Spinal cord (tissue), 10 donors: Measurements from ENCODE around the gene AUH. TPM values are rescaled to one million over a fixed set of nuclear protein-coding genes. Genes with fewer than 3 reads are reported as not detected.

Experiments
- DNase-seq, 6 donors: peaks; one replicate each; pipeline versions ENCODE4 v3.0.0 to v3.0.0-alpha.2; 2013 to 2015; ENCODE audit warnings: low spot score in 6 of 6, low read depth in 4 of 6
- H3K27ac ChIP-seq: one replicate; pipeline ENCODE4 v1.5.1; 2013; ENCODE audit warnings: low read depth, low read length, control low read depth
- H3K27me3 ChIP-seq: one replicate; pipeline ENCODE4 v1.6.1; 2013; ENCODE audit warnings: low read length; ENCODE audit not compliant: control insufficient read depth, insufficient read depth
- H3K36me3 ChIP-seq: one replicate; pipeline ENCODE4 v1.6.1; 2013; ENCODE audit warnings: low read length; ENCODE audit not compliant: control insufficient read depth, insufficient read depth
- H3K4me1 ChIP-seq: one replicate; pipeline ENCODE4 v1.6.1; 2013; ENCODE audit warnings: low read length; ENCODE audit not compliant: control insufficient read depth, insufficient read depth
- H3K4me3 ChIP-seq: one replicate; pipeline ENCODE4 v1.5.1; 2013; ENCODE audit warnings: low read depth, low read length, control low read depth
- H3K9me3 ChIP-seq: one replicate; pipeline ENCODE4 v1.6.1; 2013; ENCODE audit warnings: low read length; ENCODE audit not compliant: control insufficient read depth, insufficient read depth
- WGBS: methylation state at CpG from one replicate; pipeline ENCODE4 v1.1.5; 2013; ENCODE audit warnings: missing lambda C conversion rate; ENCODE audit not compliant: insufficient coverage; 5-methylcytosine and 5-hydroxymethylcytosine counted together
- polyA plus RNA-seq, 2 donors: library from polyadenylated mRNA; unstranded; fragments of 120-200 nt; gene quantifications; one replicate each; pipeline ENCODE4 v1.2.1, GENCODE V29; 2013; ENCODE audit not compliant: insufficient read length in 2 of 2
- total RNA-seq, 2 donors: library from RNA; depleted of rRNA in 1 of 2; stranded (reverse); fragments of 120-200 nt in 1 of 2; fragments of >200 nt in 1 of 2; gene quantifications; one replicate each; pipeline versions ENCODE4 v1.2.3 to v1.2.4, GENCODE V29; 2013 to 2014
- donor health status: healthy.

Gene AUH
- total and polyA plus RNA-seq, 4 donors: 19.6 to 34.8 (median 26.5) TPM

- no peaks in the 10 kb centered on the region for H3K9me3 ChIP-seq
- H3K27ac ChIP-seq: no peak overlapping the region
- no peak overlapping the region for H3K4me3 ChIP-seq
- peak in 1 of 6 donors; percentile 18 for DNase-seq
- no CpG with 5 or more reads among the region's 12 CpGs for WGBS
- H3K27me3 ChIP-seq: no peaks in the 10 kb centered on the region
- H3K36me3 ChIP-seq: no peaks in the 10 kb centered on the region
- no peaks in the 10 kb centered on the region for H3K4me1 ChIP-seq
Observed at GRCh38 chr9:91182429-91183225, 179.1 kb downstream of the AUH start.

GRCh38 chr9:91181541-91181940, 180.2 kb downstream of the AUH start:
- H3K9me3 ChIP-seq: no peaks in the 10 kb centered on the region
- H3K27ac ChIP-seq: no peak overlapping the region
- H3K4me1 ChIP-seq: no peaks in the 10 kb centered on the region
- no peak overlapping the region for H3K4me3 ChIP-seq
- WGBS: 96% methylated on average over 3 of the region's 8 CpGs
- H3K36me3 ChIP-seq: no peaks in the 10 kb centered on the region
- DNase-seq: no peak
- no peaks in the 10 kb centered on the region for H3K27me3 ChIP-seq

DNA sequence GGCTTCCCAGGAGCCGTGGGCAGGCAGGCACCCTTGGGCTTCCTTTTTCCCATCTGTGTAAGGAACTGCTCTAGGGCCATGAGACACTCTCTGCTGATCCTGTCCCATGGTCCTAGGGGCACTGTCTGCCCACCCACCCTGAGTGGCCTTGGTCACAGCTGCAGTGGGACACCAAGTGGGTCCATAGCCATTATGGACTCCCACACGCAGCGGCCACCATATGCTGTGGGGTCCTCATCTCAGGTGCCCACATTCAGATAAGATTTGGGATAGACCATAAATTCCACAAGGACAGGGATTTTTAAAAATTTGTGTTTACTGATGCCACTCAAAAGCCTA, 180.8 kb downstream of the AUH start:
- WGBS: 60% methylated on average over 1 of the region's 3 CpGs
- Histone ChIP-seq H3K27ac (no peak overlapping the region), H3K27me3 (no peaks in the 10 kb centered on the region), H3K4me3 (no peak overlapping the region), H3K4me1 (no peaks in the 10 kb centered on the region), H3K36me3 (no peaks in the 10 kb centered on the region), H3K9me3 (no peaks in the 10 kb centered on the region)
- DNase-seq: no peak

DNA sequence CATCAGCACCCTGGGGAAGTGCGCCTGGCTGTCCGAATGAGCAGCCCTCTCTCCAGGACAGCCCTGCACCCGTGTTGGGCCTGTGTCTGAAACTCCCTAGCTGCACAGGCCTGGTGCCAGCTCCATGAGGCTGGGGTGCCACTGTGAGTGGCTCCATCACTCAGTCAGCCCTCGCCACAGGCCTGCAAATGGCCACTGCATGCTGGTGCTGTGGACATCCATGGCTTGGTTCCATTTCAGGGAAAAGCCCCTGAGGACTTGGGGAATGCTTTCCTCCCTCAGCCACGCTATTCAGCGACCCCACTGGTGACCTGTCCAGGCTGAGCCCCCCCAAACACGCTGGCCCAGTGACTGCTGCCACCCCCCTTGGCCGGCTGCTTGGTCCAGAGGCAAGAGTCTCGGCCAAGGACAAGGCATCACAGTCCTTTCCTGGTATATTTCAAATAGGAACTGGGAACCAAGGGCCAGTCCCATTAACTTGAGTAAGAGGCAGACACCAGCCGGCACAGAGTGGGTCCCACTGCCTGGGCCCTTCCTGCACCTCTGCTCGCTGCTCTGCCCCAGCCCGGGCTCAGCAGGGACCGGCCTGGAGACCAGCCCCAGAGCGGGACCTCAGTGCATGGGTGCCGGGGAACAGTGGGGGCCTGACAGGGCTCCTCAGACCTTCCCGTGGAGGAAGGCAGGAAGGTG, 181.3 kb downstream of the AUH start:
- Histone ChIP-seq H3K4me1 (no peaks in the 10 kb centered on the region), H3K9me3 (no peaks in the 10 kb centered on the region), H3K4me3 (no peak overlapping the region), H3K27me3 (no peaks in the 10 kb centered on the region), H3K36me3 (no peaks in the 10 kb centered on the region), H3K27ac (no peak overlapping the region)
- no peak for DNase-seq
- 95% methylated on average over 16 of the region's 16 CpGs for whole genome bisulfite sequencing

DNA sequence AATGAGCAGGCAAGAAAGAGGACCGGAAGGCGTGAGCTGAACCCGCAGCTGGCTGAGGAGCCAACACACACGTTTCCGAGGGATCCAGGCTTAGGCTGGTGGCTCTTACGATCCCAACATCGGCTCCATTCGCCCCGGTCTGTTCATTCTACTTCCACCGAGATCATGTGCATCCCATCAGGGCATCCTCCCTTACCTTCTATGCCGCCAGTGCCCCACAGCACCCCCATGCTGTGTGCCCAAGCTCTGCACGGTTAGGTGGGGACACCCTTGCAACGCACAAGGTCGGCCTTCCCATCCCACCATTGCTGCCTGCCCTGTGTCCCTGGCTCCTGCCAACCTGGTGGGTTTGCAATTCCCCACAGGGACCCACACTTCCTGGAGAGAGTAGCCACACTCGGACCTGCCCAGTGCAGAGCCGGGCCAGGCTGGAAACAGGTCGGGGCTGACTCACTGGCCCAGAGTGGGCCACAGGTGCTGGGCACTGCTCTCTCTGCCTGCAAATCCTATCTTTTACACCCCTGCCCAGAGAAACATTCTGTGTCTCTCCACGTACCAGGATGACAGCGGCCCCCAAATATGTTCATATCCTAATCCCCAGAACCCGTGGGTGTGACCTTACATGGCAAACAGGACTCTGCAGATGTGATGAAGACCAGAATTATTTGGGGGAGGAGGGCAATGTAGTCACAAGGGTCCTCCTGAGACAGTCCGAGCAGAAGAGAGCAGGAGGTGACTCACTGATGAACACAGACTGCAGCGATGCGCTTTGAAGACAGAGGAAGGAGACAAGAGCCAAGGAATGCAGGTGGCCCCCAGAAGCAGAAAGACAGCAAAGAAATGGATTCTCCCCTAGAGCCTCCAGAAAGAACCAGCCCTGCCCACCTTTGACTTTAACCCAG, 182.2 kb downstream of the AUH start:
- no peak overlapping the region for H3K27ac ChIP-seq
- no peak overlapping the region for H3K4me3 ChIP-seq
- H3K27me3 ChIP-seq: no peaks in the 10 kb centered on the region
- H3K9me3 ChIP-seq: no peaks in the 10 kb centered on the region
- no peak for DNase-seq
- no peaks in the 10 kb centered on the region for H3K4me1 ChIP-seq
- WGBS: 92% methylated on average over 20 of the region's 23 CpGs
- H3K36me3 ChIP-seq: no peaks in the 10 kb centered on the region

- Histone ChIP-seq H3K36me3 (no peaks in the 10 kb centered on the region), H3K4me1 (no peaks in the 10 kb centered on the region), H3K27ac (no peak overlapping the region), H3K4me3 (no peak overlapping the region), H3K9me3 (no peaks in the 10 kb centered on the region), H3K27me3 (no peaks in the 10 kb centered on the region)
- no peak for DNase-seq
- WGBS: 91% methylated on average over 13 of the region's 15 CpGs
Observed at GRCh38 chr9:91178281-91179236, 183.2 kb downstream of the AUH start.

DNA sequence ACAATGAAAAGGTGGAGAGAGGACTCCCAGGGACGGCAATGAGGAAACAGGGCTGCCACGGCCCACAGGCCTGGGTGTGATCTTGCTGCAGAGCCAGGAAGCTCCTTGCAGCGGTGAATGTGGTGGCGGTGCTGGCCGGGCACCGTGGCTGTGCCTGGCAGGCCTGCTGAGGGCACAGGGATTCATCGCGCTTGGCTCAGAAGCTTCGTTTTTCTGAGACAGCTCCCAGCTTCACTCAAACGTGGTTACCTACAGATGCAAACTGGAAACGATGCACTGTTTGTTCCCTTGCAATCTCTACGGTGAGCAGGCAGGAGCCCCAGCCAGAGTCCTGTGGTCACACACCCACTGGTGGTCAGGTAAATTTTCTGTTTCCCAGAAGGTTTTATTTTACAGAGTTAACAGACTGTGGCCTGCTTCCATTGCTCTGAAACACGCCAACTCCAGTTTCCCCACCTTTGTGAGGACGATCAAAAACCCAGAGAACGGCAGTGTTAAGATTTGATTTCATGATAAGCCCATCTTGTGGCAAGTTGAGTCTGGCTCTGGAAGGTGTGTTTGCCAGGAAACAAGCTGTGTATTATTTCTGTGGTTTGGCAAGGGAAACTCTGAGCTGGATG, 183.9 kb downstream of the AUH start:
- no peaks in the 10 kb centered on the region for H3K36me3 ChIP-seq
- no peaks in the 10 kb centered on the region for H3K9me3 ChIP-seq
- no peak overlapping the region for H3K4me3 ChIP-seq
- no peaks in the 10 kb centered on the region for H3K27me3 ChIP-seq
- H3K27ac ChIP-seq: no peak overlapping the region
- no peak for DNase-seq
- 82% methylated on average over 15 of the region's 15 CpGs for WGBS
- no peaks in the 10 kb centered on the region for H3K4me1 ChIP-seq

DNA sequence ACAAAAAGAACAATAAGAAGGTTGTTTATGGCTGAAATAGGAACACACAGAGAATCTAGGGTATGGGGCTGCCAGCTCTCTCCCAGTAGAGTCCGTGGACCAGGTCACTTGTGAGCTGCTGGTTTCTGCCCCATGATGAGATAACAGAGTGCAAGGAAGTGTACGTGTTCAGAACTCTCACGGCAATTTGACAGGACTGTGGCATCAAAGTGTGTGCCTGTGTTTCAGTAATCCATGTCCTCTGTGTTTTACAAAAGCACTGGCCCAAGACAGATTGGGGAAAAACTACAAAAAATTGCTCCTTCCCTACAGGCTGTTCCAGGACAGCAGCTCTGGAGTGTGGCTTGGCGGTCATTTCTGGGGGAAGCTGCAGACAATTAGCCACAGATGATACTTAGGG, 184.6 kb downstream of the AUH start:
- no peaks in the 10 kb centered on the region for H3K36me3 ChIP-seq
- no peaks in the 10 kb centered on the region for H3K9me3 ChIP-seq
- 71% methylated on average over 3 of the region's 4 CpGs for WGBS
- H3K4me3 ChIP-seq: no peak overlapping the region
- H3K27ac ChIP-seq: no peak overlapping the region
- no peak for DNase-seq
- no peaks in the 10 kb centered on the region for H3K4me1 ChIP-seq
- no peaks in the 10 kb centered on the region for H3K27me3 ChIP-seq
